Osteocyte (in vitro differentiated cells): Measurements from ENCODE around the gene FAM222B. TPM values are rescaled to one million over a fixed set of nuclear protein-coding genes. Genes with fewer than 3 reads are reported as not detected.

Experiments used
- DNase-seq: peaks from one replicate; pipeline ENCODE4 v3.0.0; 2021; ENCODE audit warnings: mixed read lengths; ENCODE audit not compliant: unreplicated experiment; ENCODE audit errors: extremely low spot score
- H3K27ac Mint-ChIP-seq: one replicate; pipeline ENCODE4 v1.8.0; 2021; ENCODE audit warnings: mild to moderate bottlenecking, mixed read lengths; ENCODE audit not compliant: unreplicated experiment
- H3K27me3 Mint-ChIP-seq: one replicate; pipeline ENCODE4 v1.8.0; 2021; ENCODE audit warnings: mixed read lengths; ENCODE audit not compliant: unreplicated experiment
- H3K36me3 Mint-ChIP-seq: one replicate; pipeline ENCODE4 v1.8.0; 2021; ENCODE audit warnings: mixed read lengths; ENCODE audit not compliant: unreplicated experiment
- H3K4me1 Mint-ChIP-seq: one replicate; pipeline ENCODE4 v1.8.0; 2021; ENCODE audit warnings: mixed read lengths; ENCODE audit not compliant: unreplicated experiment
- H3K4me3 Mint-ChIP-seq: one replicate; pipeline ENCODE4 v1.8.0; 2021; ENCODE audit warnings: mild to moderate bottlenecking, moderate library complexity, mixed read lengths; ENCODE audit not compliant: unreplicated experiment
- H3K9me3 Mint-ChIP-seq: one replicate; pipeline ENCODE4 v1.8.0; 2021; ENCODE audit warnings: mixed read lengths; ENCODE audit not compliant: unreplicated experiment
- CTCF ChIP-seq: fragments of 200-600 bp; sonication (generic); IDR thresholded peaks from 2 replicates; pipeline ENCODE4 v1.5.0; 2021; ENCODE audit warnings: antibody characterized with exemption, mild to moderate bottlenecking, moderate library complexity
- total RNA-seq: library from RNA; stranded (reverse); gene quantifications from 2 replicates; pipeline ENCODE4 v1.2.1, GENCODE V29; 2021

The FAM222B gene
- total RNA-seq, 1 donor from 2014 or later, result 21.2 TPM

- no peak for DNase-seq
- peaks cover 29% of the 10 kb centered on the region for H3K4me1 Mint-ChIP-seq
- no peak for TF ChIP-seq CTCF
- peak overlapping the region; percentile 23 for H3K27ac Mint-ChIP-seq
- H3K9me3 Mint-ChIP-seq, result no peaks in the 10 kb centered on the region
- peaks cover 2% of the 10 kb centered on the region for H3K36me3 Mint-ChIP-seq
- H3K27me3 Mint-ChIP-seq, result no peaks in the 10 kb centered on the region
- no peak overlapping the region for H3K4me3 Mint-ChIP-seq
These were observed 100.9 kb downstream of the FAM222B start for GRCh38 chr17:28741358-28742349.

- TF ChIP-seq CTCF, result no peak
- peaks cover 20% of the 10 kb centered on the region for H3K4me1 Mint-ChIP-seq
- DNase-seq, result no peak
- peaks cover 2% of the 10 kb centered on the region for H3K36me3 Mint-ChIP-seq
- H3K9me3 Mint-ChIP-seq, result no peaks in the 10 kb centered on the region
- H3K4me3 Mint-ChIP-seq, result no peak overlapping the region
- H3K27me3 Mint-ChIP-seq, result no peaks in the 10 kb centered on the region
- no peak overlapping the region for H3K27ac Mint-ChIP-seq
These were observed 101.9 kb downstream of the FAM222B start for GRCh38 chr17:28740406-28741357.

- Mint-ChIP-seq H3K36me3 (peaks cover 2% of the 10 kb centered on the region), H3K27ac (no peak overlapping the region), H3K4me3 (no peak overlapping the region), H3K4me1 (peaks cover 15% of the 10 kb centered on the region), H3K27me3 (no peaks in the 10 kb centered on the region), H3K9me3 (no peaks in the 10 kb centered on the region)
- no peak for DNase-seq
- TF ChIP-seq CTCF, result no peak
These were observed 103.8 kb downstream of the FAM222B start for GRCh38 chr17:28738680-28739384.

GRCh38 chr17:28737770-28738679 lies 104.6 kb downstream of the FAM222B start:
- no peak overlapping the region for H3K4me3 Mint-ChIP-seq
- peaks cover 13% of the 10 kb centered on the region for H3K4me1 Mint-ChIP-seq
- no peaks in the 10 kb centered on the region for H3K27me3 Mint-ChIP-seq
- no peak overlapping the region for H3K27ac Mint-ChIP-seq
- H3K36me3 Mint-ChIP-seq, result peaks cover 2% of the 10 kb centered on the region
- no peak for TF ChIP-seq CTCF
- no peak for DNase-seq
- H3K9me3 Mint-ChIP-seq, result no peaks in the 10 kb centered on the region
